HG03175 (cell line): ENCODE data around the gene UCHL3.

Experiments
- ATAC-seq: cut with Tn5 transposase; IDR thresholded peaks from one replicate; pipeline ENCODE4 v1.9.1; 2021; ENCODE audit warnings: mild to moderate bottlenecking, moderate library complexity; ENCODE audit not compliant: unreplicated experiment

The UCHL3 gene

DNA sequence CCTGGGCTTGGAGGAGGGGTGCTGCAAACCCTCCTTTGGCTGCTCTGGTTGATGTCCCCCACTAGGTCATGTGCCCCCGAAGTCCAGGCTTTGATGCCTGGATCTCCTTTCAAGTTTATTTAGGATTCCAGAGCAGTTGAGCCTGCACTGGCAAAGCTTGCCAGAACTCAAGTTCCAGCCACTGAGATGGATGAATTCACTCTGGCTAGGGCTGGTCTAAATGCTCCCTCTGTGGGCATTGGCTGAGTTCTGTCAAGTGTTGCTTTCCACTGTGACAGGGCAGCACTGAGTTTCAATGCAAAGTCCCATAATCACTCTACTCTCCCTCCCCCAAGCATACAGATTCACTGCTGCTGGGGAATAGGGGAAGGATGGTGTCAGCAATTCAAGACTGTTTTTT is 68.7 kb downstream of the UCHL3 start:
- ATAC-seq: no peak

- ATAC-seq: no peak
These were observed 70.4 kb downstream of the UCHL3 start for GRCh38 chr13:75620020-75620419.

DNA sequence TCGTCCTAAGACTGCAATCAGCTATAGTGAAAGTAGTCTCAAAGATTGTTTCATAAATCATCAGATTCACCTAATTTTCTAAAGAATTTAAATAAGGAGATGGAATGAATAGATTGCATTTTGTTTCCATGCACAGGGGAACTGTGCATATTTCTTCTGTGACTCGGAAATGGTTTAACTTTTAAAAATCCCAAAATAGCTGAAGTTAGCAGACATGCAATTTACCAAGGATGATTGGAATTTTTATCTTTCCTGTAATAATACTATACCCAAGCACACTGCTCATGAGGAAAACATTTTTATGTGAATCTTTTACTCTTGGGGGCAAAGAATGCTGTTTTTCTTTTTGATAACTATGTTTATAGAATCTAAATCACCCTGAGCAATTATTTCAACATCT is 71.6 kb downstream of the UCHL3 start:
- no peak for ATAC-seq

DNA sequence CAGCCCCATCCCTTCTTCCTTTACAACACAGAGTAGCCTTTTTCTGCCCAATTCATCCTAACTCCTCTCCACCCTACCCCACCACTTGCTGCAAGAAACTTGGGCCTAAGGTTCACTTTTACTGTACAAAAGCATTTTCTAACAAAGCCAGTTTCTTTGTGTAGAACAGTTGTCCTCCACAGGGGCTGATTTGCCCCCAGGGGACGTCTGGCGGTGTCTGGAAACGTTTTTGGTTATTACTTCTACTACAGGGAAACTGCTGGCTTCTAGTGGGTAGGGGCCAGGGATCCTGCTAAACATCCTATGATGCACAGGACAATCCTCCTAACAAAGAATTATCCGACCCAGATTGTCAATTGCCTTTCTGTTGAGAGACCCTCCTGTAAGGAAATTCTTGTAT is 79.2 kb downstream of the UCHL3 start:
- no peak for ATAC-seq

DNA sequence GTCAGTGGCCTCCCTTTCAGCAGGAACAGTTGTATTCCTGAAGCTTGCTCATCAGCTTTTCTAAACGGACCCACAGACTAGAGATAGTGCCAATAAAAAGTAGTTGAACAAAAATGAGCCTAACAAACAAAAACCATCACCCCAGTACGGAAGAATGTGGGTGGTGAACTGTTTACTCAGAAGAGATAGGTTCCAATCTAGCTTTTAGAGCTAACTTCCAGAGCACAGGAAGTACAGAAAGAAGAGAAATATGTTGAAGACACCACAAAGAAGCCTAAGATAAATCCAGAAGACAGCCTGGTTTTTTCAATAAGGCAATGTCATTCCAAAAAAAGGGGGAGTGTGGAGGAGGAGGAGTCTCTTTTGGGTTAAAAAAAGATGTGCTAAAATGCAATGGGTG is 83.7 kb downstream of the UCHL3 start:
- ATAC-seq: no peak

GRCh38 chr13:75635101-75635827 is 85.7 kb downstream of the UCHL3 start:
- ATAC-seq: no peak

GRCh38 chr13:75635828-75636435 is 86.3 kb downstream of the UCHL3 start, which contains the start of gene LMO7:
Gene LMO7, plus strand, starts transcription at chr13:75636330. Its CDS starts 328 bp downstream, at chr13:75636658.
- ATAC-seq: peak; percentile 58

DNA sequence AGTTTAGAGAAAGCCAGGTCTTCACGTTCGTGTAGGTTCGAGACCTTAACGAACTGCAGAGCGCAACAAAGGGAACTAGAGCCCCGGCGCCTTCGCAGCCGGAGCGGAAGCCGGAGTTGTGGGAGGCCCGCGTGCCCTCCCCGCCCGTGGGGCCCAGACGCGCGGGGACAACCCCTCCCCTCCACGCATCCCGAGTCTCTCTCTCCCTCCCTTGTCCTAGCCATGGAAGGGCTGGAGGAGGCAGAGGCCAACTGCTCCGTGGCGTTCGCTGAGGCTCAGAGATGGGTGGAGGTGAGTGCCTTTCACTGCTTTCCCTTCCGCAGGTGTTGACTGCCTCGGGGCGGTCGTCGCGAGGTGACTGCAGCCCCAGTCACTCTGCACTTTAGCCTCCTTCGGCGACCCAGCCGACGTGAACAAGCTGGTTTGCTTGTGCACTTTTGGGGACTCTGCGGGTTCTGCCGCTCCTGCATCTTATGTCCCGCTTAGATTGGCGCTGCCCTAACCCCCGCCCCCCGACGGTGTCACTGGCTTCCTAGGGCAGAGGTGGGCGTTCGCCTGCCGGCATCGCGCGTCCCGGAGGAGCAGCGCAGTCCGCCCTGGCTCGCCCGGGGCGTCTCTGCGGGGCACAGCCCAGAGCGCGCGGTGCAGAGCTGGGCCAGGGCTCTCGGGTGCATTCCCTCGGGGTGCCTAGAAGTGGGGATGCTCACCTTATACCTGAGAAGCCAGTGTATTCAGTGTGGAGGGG is 87.0 kb downstream of the UCHL3 start:
- ATAC-seq: peak; percentile 61

DNA sequence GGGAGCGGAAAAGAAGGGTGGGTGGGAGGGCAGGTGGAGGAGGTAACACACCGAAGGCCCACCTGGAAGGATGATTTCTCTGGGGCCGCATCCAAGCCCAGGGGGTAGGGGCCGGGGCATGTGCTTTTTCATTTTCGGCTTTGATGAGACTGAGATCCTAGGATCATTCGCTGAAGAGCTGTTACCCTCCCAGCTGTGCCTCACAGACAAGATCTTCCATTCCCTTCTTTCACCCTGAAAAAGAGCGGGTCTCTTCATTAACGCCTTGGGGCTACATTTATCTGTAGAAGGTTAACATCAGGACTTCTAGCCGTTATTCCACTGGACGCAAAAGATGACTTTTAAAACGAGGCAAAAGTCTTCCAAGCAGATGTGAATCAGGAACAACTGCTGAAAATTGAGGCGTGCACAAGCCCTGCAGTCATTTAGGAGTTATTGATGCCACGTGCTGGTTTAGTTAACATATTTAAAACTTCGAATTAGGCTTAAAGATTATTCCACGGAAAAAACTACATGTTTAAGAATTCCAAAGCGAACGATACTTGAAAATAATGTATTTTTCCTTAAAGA is 87.7 kb downstream of the UCHL3 start:
- no peak for ATAC-seq

GRCh38 chr13:75639454-75639853 is 89.9 kb downstream of the UCHL3 start:
- ATAC-seq: no peak

GRCh38 chr13:75641026-75641425 is 91.4 kb downstream of the UCHL3 start:
- ATAC-seq: no peak

- no peak for ATAC-seq
These were observed 93.6 kb downstream of the UCHL3 start for GRCh38 chr13:75643182-75643581.

DNA sequence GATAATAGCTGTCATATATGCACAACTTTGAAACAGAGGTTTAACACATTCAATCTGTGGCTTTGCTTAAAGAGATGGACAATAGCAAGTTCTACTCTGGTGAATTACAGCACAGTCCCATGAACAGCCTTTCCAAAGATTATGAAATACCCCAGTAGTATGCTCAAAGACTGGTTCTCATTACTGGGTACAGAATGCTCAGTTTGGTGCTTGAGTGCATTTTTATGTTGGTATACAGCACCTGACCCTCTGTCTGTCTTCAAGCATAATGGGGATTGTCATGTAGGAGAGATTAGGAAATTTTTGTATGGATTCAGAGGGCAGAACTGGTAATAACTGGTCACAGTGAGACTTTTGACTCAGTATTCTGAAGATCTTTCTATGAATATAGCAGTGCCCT is 94.1 kb downstream of the UCHL3 start:
- no peak for ATAC-seq

GRCh38 chr13:75645141-75645540 is 95.5 kb downstream of the UCHL3 start:
- no peak for ATAC-seq

- peak; percentile 64 for ATAC-seq
These were observed 97.7 kb downstream of the UCHL3 start for GRCh38 chr13:75647126-75647784.

- ATAC-seq: no peak
These were observed 98.9 kb downstream of the UCHL3 start for GRCh38 chr13:75648446-75648845.

- ATAC-seq: no peak
These were observed 101.4 kb downstream of the UCHL3 start for GRCh38 chr13:75651013-75651412.

DNA sequence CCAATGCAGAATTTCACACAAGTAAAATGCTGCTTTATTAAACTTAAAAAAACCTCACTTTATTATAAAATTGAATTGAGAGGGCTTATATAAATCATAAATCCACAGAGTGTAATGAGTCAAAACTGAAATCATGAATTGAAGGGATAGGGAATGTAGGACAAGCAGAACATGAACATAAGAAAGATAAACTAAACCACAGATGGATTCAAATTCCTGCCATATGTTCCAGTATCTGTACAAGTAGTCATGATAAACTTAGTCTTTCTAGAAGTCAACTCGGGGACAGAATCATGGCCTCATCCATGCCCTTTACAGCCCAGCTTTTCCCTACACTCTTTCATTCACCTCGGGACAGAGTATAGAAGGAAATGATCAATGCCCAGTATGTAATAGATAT is 103.1 kb downstream of the UCHL3 start:
- ATAC-seq: no peak
